HG02870 (cell line): ENCODE data around the gene TRIM64.
"Not testable (repeated sequence)": the region's sequence is repeated elsewhere in the genome, so short reads cannot be mapped to it uniquely, and the experiment has no call there.

Experiments
- ATAC-seq: cut with Tn5 transposase; IDR thresholded peaks from one replicate; pipeline ENCODE4 v1.9.1; 2021; ENCODE audit warnings: mild to moderate bottlenecking, moderate library complexity; ENCODE audit not compliant: unreplicated experiment

The TRIM64 gene, protein sequence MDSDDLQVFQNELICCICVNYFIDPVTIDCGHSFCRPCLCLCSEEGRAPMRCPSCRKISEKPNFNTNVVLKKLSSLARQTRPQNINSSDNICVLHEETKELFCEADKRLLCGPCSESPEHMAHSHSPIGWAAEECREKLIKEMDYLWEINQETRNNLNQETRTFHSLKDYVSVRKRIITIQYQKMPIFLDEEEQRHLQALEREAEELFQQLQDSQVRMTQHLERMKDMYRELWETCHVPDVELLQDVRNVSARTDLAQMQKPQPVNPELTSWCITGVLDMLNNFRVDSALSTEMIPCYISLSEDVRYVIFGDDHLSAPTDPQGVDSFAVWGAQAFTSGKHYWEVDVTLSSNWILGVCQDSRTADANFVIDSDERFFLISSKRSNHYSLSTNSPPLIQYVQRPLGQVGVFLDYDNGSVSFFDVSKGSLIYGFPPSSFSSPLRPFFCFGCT

DNA sequence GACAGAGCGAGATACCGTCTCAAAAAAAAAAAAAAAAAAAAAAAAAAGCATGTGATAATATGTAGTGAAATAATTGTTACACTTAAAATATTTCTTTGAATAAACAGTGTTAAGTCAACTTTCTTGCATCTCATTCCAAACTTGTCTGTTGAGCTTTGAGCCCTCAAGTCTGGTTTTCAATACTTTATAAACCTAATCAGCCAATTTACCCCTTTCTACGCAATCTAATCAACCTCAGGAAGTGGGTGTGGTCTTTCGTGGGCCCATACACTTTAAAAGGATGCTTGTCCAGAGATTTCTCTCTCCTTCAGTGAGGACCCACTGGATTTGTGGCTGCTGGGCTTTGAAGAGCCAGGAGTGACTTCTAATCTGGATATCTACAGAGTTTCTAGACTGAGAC lies at the start of gene TRIM64:
Gene TRIM64, plus strand, starts transcription at position 301 of the 400 bp plus-strand sequence. CDS start 2,467 bp downstream, outside the sequence.
- ATAC-seq, result not testable (repeated sequence)

DNA sequence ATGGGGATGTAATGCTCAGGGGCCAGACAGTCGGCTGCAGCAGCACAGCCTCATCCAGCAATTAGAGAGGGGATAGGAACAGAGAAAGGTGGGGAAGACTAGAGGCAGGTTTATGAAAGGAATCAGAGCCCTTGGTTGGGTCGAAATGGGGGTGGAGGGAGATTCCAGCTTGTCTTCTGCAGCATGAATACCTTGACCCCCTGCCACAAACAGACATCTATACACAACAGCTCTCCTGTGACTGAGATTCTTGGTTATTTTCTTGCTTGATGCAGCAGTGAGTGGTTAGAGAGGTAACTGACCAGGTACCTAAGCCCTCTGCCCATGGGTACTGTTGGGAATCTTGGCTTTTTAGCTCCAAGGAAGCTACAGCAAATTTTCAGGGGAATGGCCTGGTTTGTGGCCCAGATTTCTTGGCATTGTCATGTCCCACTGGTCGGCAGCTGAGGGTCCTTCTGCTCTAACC lies 43.6 kb upstream of the TRIM64 start, which contains the start of gene TRIM49D1:
Gene TRIM49D1, minus strand, starts transcription at position 51 of the 466 bp plus-strand sequence. CDS start 4,535 bp downstream, outside the sequence.
- no peak for ATAC-seq

- ATAC-seq, result not testable (repeated sequence)
Observed at GRCh38 chr11:89923764-89924163, 42.1 kb upstream of the TRIM64 start, which contains the start of gene TRIM49D2. Gene TRIM49D2, plus strand, starts transcription at chr11:89924064. Its CDS starts 2,698 bp downstream, at chr11:89926762.

GRCh38 chr11:89960833-89961232 lies 5.0 kb upstream of the TRIM64 start:
- not testable (repeated sequence) for ATAC-seq
